Panc1 (cell line): Measurements from ENCODE around the gene SUCLG2. TPM values are rescaled to one million over a fixed set of nuclear protein-coding genes. Genes with fewer than 3 reads are reported as not detected.

ENCODE experiments used
- ATAC-seq: fragments of 200-7000 bp; cut with Tn5 transposase; 2 replicates; pipeline ENCODE4 v1.9.1; 2020; ENCODE audit warnings: mild to moderate bottlenecking, moderate library complexity
- BruUV-seq: library from RNA; stranded (reverse); fragments of 400-500 nt; replicated peaks from 2 replicates; lab custom pipeline; 2021; lab: Mats Ljungman, UMichigan
- CTCF ChIA-PET: fragments of 300-600 bp; sonication (Branson Sonifier 250); formaldehyde crosslinking; loops from one replicate; lab custom pipeline; 2022; ENCODE audit warnings: antibody characterized with exemption; lab: Charles Lee
- POLR2A ChIA-PET: fragments of 300-600 bp; sonication (Branson Sonifier 250); formaldehyde crosslinking; loops from one replicate; lab custom pipeline; 2022; ENCODE audit warnings: antibody characterized with exemption; lab: Charles Lee
- DNase-seq: peaks from one replicate; pipeline ENCODE4 v3.0.0-alpha.2; 2010; ENCODE audit warnings: low read depth, low spot score
- H3K27ac ChIP-seq: 2 replicates; pipeline ENCODE4 v1.5.1; 2011; ENCODE audit warnings: mild to moderate bottlenecking, low read length, inconsistent platforms
- H3K27me3 ChIP-seq: fragments of 200-500 bp; sonication (Bioruptor generic); 2 replicates; pipeline ENCODE4 v1.6.0; 2014; ENCODE audit warnings: low read length, inconsistent platforms; ENCODE audit not compliant: control insufficient read depth, insufficient read depth
- H3K36me3 ChIP-seq: fragments of 200-500 bp; sonication (Bioruptor generic); 2 replicates; pipeline ENCODE4 v1.5.1; 2014; ENCODE audit warnings: inconsistent platforms, mild to moderate bottlenecking, low read length, moderate library complexity; ENCODE audit not compliant: control insufficient read depth, insufficient read depth
- H3K4me1 ChIP-seq: 2 replicates; pipeline ENCODE4 v1.5.1; 2011; ENCODE audit warnings: inconsistent platforms, mild to moderate bottlenecking, low read length, moderate library complexity; ENCODE audit not compliant: control insufficient read depth, insufficient read depth
- H3K4me3 ChIP-seq, 2 experiments: 2 replicates each; pipeline ENCODE4 v1.5.1; 2011 to 2012; ENCODE audit warnings: low read depth in 2 of 2, low read length in 2 of 2, mild to moderate bottlenecking in 2 of 2, inconsistent platforms in 1 of 2, moderate library complexity in 1 of 2
- H3K9me3 ChIP-seq: fragments of 200-500 bp; sonication (Bioruptor generic); 2 replicates; pipeline ENCODE4 v1.5.1; 2014; ENCODE audit warnings: low read depth, mild to moderate bottlenecking, inconsistent platforms, low read length, moderate library complexity; ENCODE audit not compliant: control insufficient read depth, insufficient read depth
- POLR2AphosphoS5 ChIP-seq: IDR thresholded peaks from 2 replicates; pipeline ENCODE4 v1.6.1; 2012; ENCODE audit warnings: mild to moderate bottlenecking, low read depth, low read length, moderate library complexity
- SIN3A ChIP-seq: IDR thresholded peaks from 2 replicates; pipeline ENCODE4 v1.6.1; 2012; ENCODE audit warnings: low read depth, mild to moderate bottlenecking, low read length, moderate library complexity, borderline replicate concordance; ENCODE audit not compliant: insufficient read depth
- TCF7L2 ChIP-seq: IDR thresholded peaks from 2 replicates; pipeline ENCODE4 v1.6.1; 2011; ENCODE audit warnings: mild to moderate bottlenecking, low read depth, low read length, inconsistent platforms
- in situ Hi-C: cut with HindIII; loops from 2 replicates; pipeline ENCODE4 v1.10.0; 2016; ENCODE audit warnings: low sequenced_read_pairs, low pct_unique_long_range_greater_than_20kb
- intact Hi-C: fragments of 100-400 bp; cut with micrococcal nuclease; formaldehyde crosslinking; loops from one replicate; pipeline ENCODE4 v1.10.0; 2022; ENCODE audit not compliant: unreplicated experiment
- total RNA-seq: library from RNA; stranded (reverse); gene quantifications from one replicate; pipeline ENCODE4 v1.2.1, GENCODE V29; 2021; ENCODE audit not compliant: unreplicated experiment
- TF ChIP-seq, protein P1 (sequence below), 2 experiments: IDR thresholded peaks; 2 replicates each; pipeline ENCODE4 v1.6.1; 2011 to 2012; ENCODE audit warnings: low read depth in 2 of 2, control low read depth in 1 of 2, low read length in 1 of 2, mild to moderate bottlenecking in 1 of 2, moderate library complexity in 1 of 2; ENCODE audit not compliant: insufficient read depth in 1 of 2
- TF ChIP-seq, protein P2 (sequence below): fragments of 450-650 bp; IDR thresholded peaks from 2 replicates; pipeline ENCODE4 v1.5.1; 2017; ENCODE audit warnings: mild to moderate bottlenecking

Gene SUCLG2
- total RNA-seq, 1 experiment from 2014 or later: 28.3 TPM

DNA sequence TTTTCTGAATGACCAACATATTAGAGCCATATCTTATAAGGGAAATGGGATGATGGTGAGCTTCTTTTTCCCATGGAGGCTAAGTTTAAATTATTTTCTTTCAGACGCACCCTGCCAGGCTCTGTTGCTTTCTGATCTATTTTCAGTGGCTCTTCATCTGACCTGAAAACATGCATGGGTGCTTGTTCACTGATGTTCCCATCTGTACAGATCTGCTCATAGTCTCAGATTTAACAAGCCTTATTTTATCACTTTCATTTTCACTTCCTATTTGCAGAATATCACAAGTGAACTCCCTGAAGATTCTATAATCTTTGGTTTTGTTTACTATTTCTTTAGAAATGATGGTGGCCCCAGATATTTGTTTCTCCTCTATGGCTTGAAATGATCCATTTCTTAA lies 31.1 kb upstream of the SUCLG2 start:
- TF ChIP-seq, protein P1, sequence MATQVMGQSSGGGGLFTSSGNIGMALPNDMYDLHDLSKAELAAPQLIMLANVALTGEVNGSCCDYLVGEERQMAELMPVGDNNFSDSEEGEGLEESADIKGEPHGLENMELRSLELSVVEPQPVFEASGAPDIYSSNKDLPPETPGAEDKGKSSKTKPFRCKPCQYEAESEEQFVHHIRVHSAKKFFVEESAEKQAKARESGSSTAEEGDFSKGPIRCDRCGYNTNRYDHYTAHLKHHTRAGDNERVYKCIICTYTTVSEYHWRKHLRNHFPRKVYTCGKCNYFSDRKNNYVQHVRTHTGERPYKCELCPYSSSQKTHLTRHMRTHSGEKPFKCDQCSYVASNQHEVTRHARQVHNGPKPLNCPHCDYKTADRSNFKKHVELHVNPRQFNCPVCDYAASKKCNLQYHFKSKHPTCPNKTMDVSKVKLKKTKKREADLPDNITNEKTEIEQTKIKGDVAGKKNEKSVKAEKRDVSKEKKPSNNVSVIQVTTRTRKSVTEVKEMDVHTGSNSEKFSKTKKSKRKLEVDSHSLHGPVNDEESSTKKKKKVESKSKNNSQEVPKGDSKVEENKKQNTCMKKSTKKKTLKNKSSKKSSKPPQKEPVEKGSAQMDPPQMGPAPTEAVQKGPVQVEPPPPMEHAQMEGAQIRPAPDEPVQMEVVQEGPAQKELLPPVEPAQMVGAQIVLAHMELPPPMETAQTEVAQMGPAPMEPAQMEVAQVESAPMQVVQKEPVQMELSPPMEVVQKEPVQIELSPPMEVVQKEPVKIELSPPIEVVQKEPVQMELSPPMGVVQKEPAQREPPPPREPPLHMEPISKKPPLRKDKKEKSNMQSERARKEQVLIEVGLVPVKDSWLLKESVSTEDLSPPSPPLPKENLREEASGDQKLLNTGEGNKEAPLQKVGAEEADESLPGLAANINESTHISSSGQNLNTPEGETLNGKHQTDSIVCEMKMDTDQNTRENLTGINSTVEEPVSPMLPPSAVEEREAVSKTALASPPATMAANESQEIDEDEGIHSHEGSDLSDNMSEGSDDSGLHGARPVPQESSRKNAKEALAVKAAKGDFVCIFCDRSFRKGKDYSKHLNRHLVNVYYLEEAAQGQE (IDR thresholded peaks at IDR 0.05; ENCODE audit: insufficient read depth in 1 of 2, low read depth in 2 of 2, low read length in 1 of 2): no peak
- TF ChIP-seq POLR2AphosphoS5: no peak
- no TSS peak for BruUV-seq
- in situ Hi-C loops: no loop called here
- Histone ChIP-seq H3K36me3 (no peaks in the 10 kb centered on the region), H3K27me3 (no peaks in the 10 kb centered on the region), H3K4me1 (no peaks in the 10 kb centered on the region), H3K27ac (no peak overlapping the region), H3K9me3 (no peaks in the 10 kb centered on the region), H3K4me3 (no peak overlapping the region)
- intact Hi-C loops: no loop called here
- DNase-seq (no peak), ATAC-seq (no peak)
- POLR2A ChIA-PET: no interaction called here
- CTCF ChIA-PET: no interaction called here

DNA sequence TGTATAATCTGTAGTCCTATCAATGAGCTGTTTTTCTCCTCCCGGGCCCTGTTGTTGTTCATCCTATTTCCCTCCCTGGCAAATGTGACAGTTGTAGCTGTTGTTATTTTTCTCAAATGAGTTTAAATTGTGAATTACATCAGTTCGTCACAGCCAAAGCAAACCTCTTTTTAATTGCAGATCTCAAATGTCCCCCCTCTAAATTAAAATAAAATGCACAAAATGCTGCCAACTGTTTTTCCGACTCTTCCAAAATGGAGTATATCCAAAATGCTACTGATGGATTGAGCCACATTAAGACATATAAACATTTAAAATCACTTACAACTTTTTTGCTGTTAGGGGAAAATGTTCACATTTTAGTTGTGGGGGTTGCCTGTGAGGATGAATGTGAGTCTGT lies 29.8 kb upstream of the SUCLG2 start:
- no peaks in the 10 kb centered on the region for H3K4me1 ChIP-seq
- BruUV-seq: no TSS peak
- ChIA-PET POLR2A (no interaction called here), CTCF (no interaction called here)
- no peaks in the 10 kb centered on the region for H3K36me3 ChIP-seq
- H3K27ac ChIP-seq: no peak overlapping the region
- H3K27me3 ChIP-seq: no peaks in the 10 kb centered on the region
- H3K4me3 ChIP-seq: no peak overlapping the region
- ATAC-seq: no peak
- no peak for TF ChIP-seq TCF7L2
- TF ChIP-seq, protein P1 (IDR thresholded peaks at IDR 0.05; ENCODE audit: insufficient read depth in 1 of 2, low read depth in 2 of 2, low read length in 1 of 2): no peak
- TF ChIP-seq POLR2AphosphoS5: no peak
- no peak for TF ChIP-seq SIN3A
- TF ChIP-seq, protein P2, sequence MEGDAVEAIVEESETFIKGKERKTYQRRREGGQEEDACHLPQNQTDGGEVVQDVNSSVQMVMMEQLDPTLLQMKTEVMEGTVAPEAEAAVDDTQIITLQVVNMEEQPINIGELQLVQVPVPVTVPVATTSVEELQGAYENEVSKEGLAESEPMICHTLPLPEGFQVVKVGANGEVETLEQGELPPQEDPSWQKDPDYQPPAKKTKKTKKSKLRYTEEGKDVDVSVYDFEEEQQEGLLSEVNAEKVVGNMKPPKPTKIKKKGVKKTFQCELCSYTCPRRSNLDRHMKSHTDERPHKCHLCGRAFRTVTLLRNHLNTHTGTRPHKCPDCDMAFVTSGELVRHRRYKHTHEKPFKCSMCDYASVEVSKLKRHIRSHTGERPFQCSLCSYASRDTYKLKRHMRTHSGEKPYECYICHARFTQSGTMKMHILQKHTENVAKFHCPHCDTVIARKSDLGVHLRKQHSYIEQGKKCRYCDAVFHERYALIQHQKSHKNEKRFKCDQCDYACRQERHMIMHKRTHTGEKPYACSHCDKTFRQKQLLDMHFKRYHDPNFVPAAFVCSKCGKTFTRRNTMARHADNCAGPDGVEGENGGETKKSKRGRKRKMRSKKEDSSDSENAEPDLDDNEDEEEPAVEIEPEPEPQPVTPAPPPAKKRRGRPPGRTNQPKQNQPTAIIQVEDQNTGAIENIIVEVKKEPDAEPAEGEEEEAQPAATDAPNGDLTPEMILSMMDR: no peak
- intact Hi-C loops (no loop called here), in situ Hi-C loops (no loop called here)
- no peaks in the 10 kb centered on the region for H3K9me3 ChIP-seq
- no peak for DNase-seq
